ENCODE measurements around the gene POLR2I. TPM values are rescaled to one million over a fixed set of nuclear protein-coding genes. Genes with fewer than 3 reads are reported as not detected.

Gene POLR2I
- 10 to 100 TPM; 46.1 to 49.8 TPM for total RNA-seq

GRCh38 chr19:36114721-36115452, at the start of gene POLR2I:
Gene POLR2I, minus strand, starts transcription at chr19:36114875. Its CDS starts 19 bp downstream, at chr19:36114856.
- ATAC-seq (ENCODE audit: low read depth), result peak; percentile 95
- H3K36me3 Mint-ChIP-seq, result peaks cover 25% of the 10 kb centered on the region
- DNase-seq, result peak; percentile 97
- POLR2A ChIA-PET, result interaction anchor here (0.9 to 2.1 kb wide), 12 partner anchors 11 to 163 kb away, joined by 3 to 14 read pairs (median 4); partner anchors contain the start of genes ALKBH6, CAPNS1, THAP8 and WDR62
- no peaks in the 10 kb centered on the region for H3K27me3 Mint-ChIP-seq
- H3K27ac Mint-ChIP-seq, result peak within 1 kb of the TSS; percentile 98
- peak within 1 kb of the TSS; percentile 98 for H3K4me3 Mint-ChIP-seq
- peaks cover 29% of the 10 kb centered on the region for H3K4me1 Mint-ChIP-seq
- H3K9me3 Mint-ChIP-seq, result no peaks in the 10 kb centered on the region

GRCh38 chr19:36163813-36164212, 49.1 kb upstream of the POLR2I start:
- ATAC-seq (ENCODE audit: low read depth) (no peak), DNase-seq (no peak)
- H3K9me3 Mint-ChIP-seq, result no peaks in the 10 kb centered on the region
- POLR2A ChIA-PET, result no interaction called here
- peaks cover 2% of the 10 kb centered on the region for H3K36me3 Mint-ChIP-seq
- no peaks in the 10 kb centered on the region for H3K4me1 Mint-ChIP-seq
- no peaks in the 10 kb centered on the region for H3K27me3 Mint-ChIP-seq
- H3K4me3 Mint-ChIP-seq, result no peak overlapping the region
- H3K27ac Mint-ChIP-seq, result no peak overlapping the region

DNA sequence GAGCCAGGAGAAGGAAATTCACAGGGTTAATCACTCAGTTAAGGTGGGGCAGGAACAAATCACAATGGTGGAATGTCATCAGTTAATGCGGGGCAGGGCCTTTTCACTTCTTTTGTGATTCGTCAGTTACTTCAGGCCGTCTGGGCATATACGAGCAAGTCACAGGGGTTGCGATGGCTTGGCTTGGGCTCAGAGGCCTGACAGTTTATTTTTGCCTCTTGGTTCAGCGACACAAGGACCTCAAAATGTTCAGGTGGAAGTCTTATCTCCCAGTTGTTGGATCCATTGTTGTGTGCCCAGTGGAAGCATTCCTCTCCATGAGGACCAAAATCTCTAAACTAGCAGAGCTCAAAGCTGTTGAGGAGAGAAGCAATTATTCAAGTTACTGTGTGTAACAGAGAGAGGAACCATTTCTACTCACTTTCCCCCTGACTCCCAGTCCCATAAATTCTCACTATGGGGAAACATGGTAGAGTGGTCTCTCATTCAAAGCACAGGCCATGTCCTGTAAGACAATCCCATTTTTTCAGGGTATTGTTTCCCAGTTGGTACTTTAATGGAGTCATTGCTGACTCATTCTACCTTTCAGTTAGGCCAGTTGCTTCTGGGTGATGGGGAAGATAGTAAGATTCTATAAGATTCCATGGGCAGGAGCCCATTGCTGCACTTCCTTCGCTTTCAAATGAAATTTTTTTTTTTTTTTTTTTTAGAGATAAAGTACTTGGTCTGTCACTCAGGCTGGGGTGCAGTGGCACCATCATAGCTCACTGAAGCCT, 46.3 kb upstream of the POLR2I start:
- H3K27me3 Mint-ChIP-seq, result no peaks in the 10 kb centered on the region
- H3K4me1 Mint-ChIP-seq, result no peaks in the 10 kb centered on the region
- no peaks in the 10 kb centered on the region for H3K9me3 Mint-ChIP-seq
- no peak overlapping the region for H3K4me3 Mint-ChIP-seq
- ATAC-seq (ENCODE audit: low read depth) (no peak), DNase-seq (no peak)
- H3K27ac Mint-ChIP-seq, result no peak overlapping the region
- POLR2A ChIA-PET, result no interaction called here
- H3K36me3 Mint-ChIP-seq, result peaks cover 2% of the 10 kb centered on the region

DNA sequence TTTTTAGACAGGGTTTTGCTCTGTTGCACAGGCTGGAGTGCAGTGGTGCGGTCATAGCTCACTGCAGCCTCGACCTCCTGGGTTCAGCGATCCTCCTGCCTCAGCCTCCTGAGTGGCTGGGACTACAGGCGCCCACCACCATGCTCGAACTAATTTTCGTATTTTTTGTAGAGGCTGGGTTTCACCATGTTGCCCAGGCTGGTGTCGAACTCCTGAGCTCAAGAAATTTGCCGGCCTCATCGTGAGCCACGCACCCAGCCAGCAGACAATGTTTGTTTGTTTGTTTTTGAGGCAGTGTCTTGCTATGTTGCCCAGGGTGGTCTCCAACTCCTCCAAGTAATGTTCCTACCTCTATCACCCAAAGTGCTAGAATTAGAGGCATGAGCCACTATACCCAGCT, 38.5 kb upstream of the POLR2I start:
- Mint-ChIP-seq H3K9me3 (no peaks in the 10 kb centered on the region), H3K36me3 (peaks cover 13% of the 10 kb centered on the region), H3K4me3 (no peak overlapping the region), H3K27me3 (no peaks in the 10 kb centered on the region), H3K27ac (no peak overlapping the region), H3K4me1 (no peaks in the 10 kb centered on the region)
- POLR2A ChIA-PET, result interaction anchor here (1.5 kb wide), 1 partner anchor 13 kb away, joined by 6 read pairs; the partner anchor contains the start of gene CAPNS1
- ATAC-seq (ENCODE audit: low read depth) (no peak), DNase-seq (no peak)

- POLR2A ChIA-PET, result interaction anchor here (1.5 kb wide), 1 partner anchor 12 kb away, joined by 6 read pairs; the partner anchor contains the start of gene CAPNS1
- H3K27ac Mint-ChIP-seq, result no peak within 1 kb of the TSS
These were observed 37.8 kb upstream of the POLR2I start, which contains the start of gene COX7A1 for GRCh38 chr19:36152352-36153091. Gene COX7A1, minus strand, starts transcription at chr19:36152447. Its CDS starts 40 bp downstream, at chr19:36152407.

DNA sequence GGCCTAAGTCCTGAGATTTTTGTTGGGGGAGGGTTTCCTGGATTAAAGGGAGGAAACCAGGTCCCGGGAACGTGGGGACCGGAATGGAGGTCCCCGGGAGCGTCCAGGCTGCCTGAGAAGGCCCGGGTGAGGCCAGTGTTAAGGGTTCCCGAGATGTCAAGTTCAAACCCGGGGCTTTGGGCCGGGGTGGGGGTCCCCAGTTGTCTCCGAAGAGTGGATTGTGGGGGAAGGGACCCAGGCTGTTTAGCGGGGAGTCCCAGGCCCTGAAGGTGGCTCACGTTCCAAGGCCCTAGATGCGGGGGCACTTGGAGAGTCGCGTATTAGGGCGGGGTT, 37.3 kb upstream of the POLR2I start:
- DNase-seq (no peak), ATAC-seq (ENCODE audit: low read depth) (no peak)
- Mint-ChIP-seq H3K4me1 (no peaks in the 10 kb centered on the region), H3K27ac (no peak overlapping the region), H3K36me3 (peaks cover 19% of the 10 kb centered on the region), H3K4me3 (no peak overlapping the region), H3K27me3 (no peaks in the 10 kb centered on the region), H3K9me3 (no peaks in the 10 kb centered on the region)
- POLR2A ChIA-PET, result no interaction called here

More at GRCh38 chr19:36152352-36153091, 37.8 kb upstream of the POLR2I start, which contains the start of gene COX7A1:
- no peaks in the 10 kb centered on the region for H3K27me3 Mint-ChIP-seq
- no peaks in the 10 kb centered on the region for H3K9me3 Mint-ChIP-seq
- H3K36me3 Mint-ChIP-seq, result peaks cover 16% of the 10 kb centered on the region
- H3K4me3 Mint-ChIP-seq, result no peak within 1 kb of the TSS
- DNase-seq, result no peak
- ATAC-seq (ENCODE audit: low read depth), result no peak
- H3K4me1 Mint-ChIP-seq, result no peaks in the 10 kb centered on the region

DNA sequence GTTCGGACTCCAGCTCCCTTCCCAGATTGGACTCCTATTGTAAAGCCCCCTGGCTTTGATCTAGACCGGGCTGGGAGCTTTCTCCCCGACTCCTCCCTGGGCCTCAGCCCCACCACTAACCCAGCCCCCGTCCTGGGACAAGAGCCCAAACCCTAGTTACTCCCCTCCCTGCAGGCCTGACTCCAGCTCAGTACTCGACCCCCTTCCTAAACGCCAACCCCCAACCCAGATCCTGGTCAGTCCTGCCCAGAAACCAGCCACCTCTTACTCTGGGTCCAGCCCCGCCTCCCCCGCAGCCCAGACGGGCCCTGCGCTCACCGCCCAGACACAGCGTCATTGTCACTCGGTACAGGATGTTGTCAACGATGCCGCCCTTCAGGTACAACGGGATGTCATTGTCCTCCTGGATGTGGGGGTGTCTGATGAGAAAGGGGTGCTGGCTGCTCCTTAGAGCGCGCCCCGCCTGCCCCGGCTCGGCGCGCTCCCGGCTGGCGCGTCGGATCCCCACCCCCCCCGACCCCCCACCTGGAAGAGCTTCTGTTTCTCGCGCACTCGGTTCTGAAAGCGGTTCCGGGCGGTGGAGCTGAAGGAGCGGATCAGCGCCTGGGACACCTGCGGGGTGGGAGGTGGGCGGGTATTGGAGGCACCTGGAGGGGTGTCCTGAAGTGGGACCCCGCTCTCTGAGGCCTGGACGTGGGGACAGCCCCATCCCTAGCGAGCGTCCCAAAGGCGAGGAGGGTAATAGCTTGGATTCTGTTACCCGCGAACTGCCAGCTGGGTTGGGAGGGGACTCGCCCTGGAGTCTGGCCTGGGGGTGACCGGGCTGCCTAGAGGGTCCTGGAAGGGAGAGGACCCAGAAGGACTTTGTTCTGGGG, 36.7 kb upstream of the POLR2I start:
- H3K4me3 Mint-ChIP-seq, result no peak overlapping the region
- ATAC-seq (ENCODE audit: low read depth), result no peak
- H3K27me3 Mint-ChIP-seq, result no peaks in the 10 kb centered on the region
- no peak for DNase-seq
- H3K4me1 Mint-ChIP-seq, result no peaks in the 10 kb centered on the region
- H3K36me3 Mint-ChIP-seq, result peaks cover 25% of the 10 kb centered on the region
- no peaks in the 10 kb centered on the region for H3K9me3 Mint-ChIP-seq
- no peak overlapping the region for H3K27ac Mint-ChIP-seq
- POLR2A ChIA-PET, result interaction anchor here (1.9 kb wide), 1 partner anchor 23 kb away, joined by 5 read pairs; no protein-coding TSS in a partner anchor

DNA sequence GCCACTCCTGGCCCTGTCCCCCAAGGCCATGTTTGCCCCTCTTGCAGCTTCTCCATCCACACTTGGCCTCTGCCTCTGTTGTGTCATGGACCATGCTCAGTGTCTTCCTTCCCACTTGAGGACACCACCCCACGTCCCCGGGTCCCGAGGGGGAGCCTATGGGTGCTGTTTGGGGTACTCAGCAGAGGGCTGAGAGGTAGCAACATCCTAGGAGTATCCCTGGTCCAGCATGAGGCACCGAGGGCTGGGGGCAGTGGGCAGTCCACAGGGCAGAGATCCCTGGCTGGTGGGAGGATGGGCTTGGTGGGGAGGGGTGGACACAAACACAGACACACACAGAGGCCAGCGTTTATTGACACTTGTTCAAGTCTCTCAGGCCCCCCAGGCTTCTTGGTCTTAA, 35.9 kb upstream of the POLR2I start:
- H3K27me3 Mint-ChIP-seq, result no peaks in the 10 kb centered on the region
- no peaks in the 10 kb centered on the region for H3K9me3 Mint-ChIP-seq
- POLR2A ChIA-PET, result interaction anchor here (1.9 kb wide), 1 partner anchor 22 kb away, joined by 5 read pairs; no protein-coding TSS in a partner anchor
- no peaks in the 10 kb centered on the region for H3K4me1 Mint-ChIP-seq
- DNase-seq (no peak), ATAC-seq (ENCODE audit: low read depth) (no peak)
- no peak overlapping the region for H3K4me3 Mint-ChIP-seq
- no peak overlapping the region for H3K27ac Mint-ChIP-seq
- peaks cover 28% of the 10 kb centered on the region for H3K36me3 Mint-ChIP-seq

GRCh38 chr19:36149673-36150406, 35.2 kb upstream of the POLR2I start:
- H3K9me3 Mint-ChIP-seq, result no peaks in the 10 kb centered on the region
- no peaks in the 10 kb centered on the region for H3K27me3 Mint-ChIP-seq
- DNase-seq (no peak), ATAC-seq (ENCODE audit: low read depth) (no peak)
- peaks cover 28% of the 10 kb centered on the region for H3K36me3 Mint-ChIP-seq
- POLR2A ChIA-PET, result interaction anchor here (1.1 to 1.9 kb wide), 2 partner anchors 10 to 21 kb away, joined by 3 to 5 read pairs; partner anchors contain the start of gene CAPNS1
- H3K4me1 Mint-ChIP-seq, result no peaks in the 10 kb centered on the region
- H3K27ac Mint-ChIP-seq, result no peak overlapping the region
- no peak overlapping the region for H3K4me3 Mint-ChIP-seq

- no peaks in the 10 kb centered on the region for H3K27me3 Mint-ChIP-seq
- DNase-seq (no peak), ATAC-seq (ENCODE audit: low read depth) (no peak)
- H3K9me3 Mint-ChIP-seq, result no peaks in the 10 kb centered on the region
- H3K4me3 Mint-ChIP-seq, result no peak overlapping the region
- H3K27ac Mint-ChIP-seq, result no peak overlapping the region
- POLR2A ChIA-PET, result interaction anchor here (1.3 kb wide), 1 partner anchor 91 kb away, joined by 4 read pairs; the partner anchor contains the start of gene THAP8
- peaks cover 14% of the 10 kb centered on the region for H3K4me1 Mint-ChIP-seq
- H3K36me3 Mint-ChIP-seq, result peaks cover 38% of the 10 kb centered on the region
These were observed 29.9 kb upstream of the POLR2I start for GRCh38 chr19:36144624-36145023.

- H3K36me3 Mint-ChIP-seq, result peaks cover 29% of the 10 kb centered on the region
- H3K4me3 Mint-ChIP-seq, result no peak overlapping the region
- peaks cover 16% of the 10 kb centered on the region for H3K4me1 Mint-ChIP-seq
- POLR2A ChIA-PET, result no interaction called here
- no peak for DNase-seq
- H3K27me3 Mint-ChIP-seq, result no peaks in the 10 kb centered on the region
- H3K9me3 Mint-ChIP-seq, result no peaks in the 10 kb centered on the region
- peak overlapping the region; percentile 54 for H3K27ac Mint-ChIP-seq
- no peak for ATAC-seq (ENCODE audit: low read depth)
These were observed 27.8 kb upstream of the POLR2I start for GRCh38 chr19:36142496-36142895.

DNA sequence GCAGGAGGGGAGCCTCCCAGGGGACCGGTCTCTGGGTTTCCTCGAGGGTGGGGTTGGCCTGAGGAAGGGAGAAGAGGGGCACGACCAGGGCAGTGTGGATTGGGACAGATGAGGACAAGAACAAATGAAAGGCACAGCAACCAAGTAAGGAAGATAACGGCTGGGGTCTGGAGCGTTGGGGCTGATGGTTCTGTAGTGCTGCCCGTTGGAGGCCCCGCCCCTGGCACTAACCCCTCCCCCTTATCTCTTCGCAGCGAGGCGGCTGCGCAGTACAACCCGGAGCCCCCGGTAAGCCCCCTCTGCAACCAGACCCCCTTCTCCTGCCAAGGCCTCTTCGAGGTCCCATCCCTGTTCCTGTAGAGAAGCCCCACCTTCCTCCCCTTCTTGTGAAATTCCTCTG, 27.4 kb upstream of the POLR2I start:
- Mint-ChIP-seq H3K4me3 (peak overlapping the region; percentile 84), H3K9me3 (no peaks in the 10 kb centered on the region), H3K27me3 (no peaks in the 10 kb centered on the region), H3K36me3 (peaks cover 27% of the 10 kb centered on the region), H3K27ac (peak overlapping the region; percentile 57), H3K4me1 (peaks cover 16% of the 10 kb centered on the region)
- ATAC-seq (ENCODE audit: low read depth) (no peak), DNase-seq (no peak)
- POLR2A ChIA-PET, result no interaction called here

Measured in activated naive CD8-positive, alpha-beta T cell treated with anti-CD3 and anti-CD28 coated beads, Interleukin-2, amount 10 ng/mL, durations not matched to agents 7 days and 5 days (primary cell).